Esophagus squamous epithelium (tissue), 4 donors: Measurements from ENCODE around the gene YLPM1.

ENCODE experiments used
- CTCF ChIP-seq, 6 experiments: fragments of 450-650 bp in 4 of 6; fragments of 200-600 bp in 2 of 6; sonication (generic) in 2 of 6; IDR thresholded peaks; one replicate each; pipeline ENCODE4 v1.5.1; 2016 to 2019; ENCODE audit warnings: antibody characterized with exemption in 6 of 6, mild to moderate bottlenecking in 4 of 6, moderate library complexity in 4 of 6
- POLR2A ChIP-seq, 4 donors: fragments of 450-650 bp; IDR thresholded peaks; one replicate each; pipeline ENCODE4 v1.6.1; 2017; ENCODE audit warnings: antibody characterized with exemption in 4 of 4, mild to moderate bottlenecking in 4 of 4, moderate library complexity in 3 of 4

GRCh38 chr14:74882103-74882920 lies 119.2 kb downstream of the YLPM1 start:
- peak in 1 of 6 experiments; percentile 2 for TF ChIP-seq CTCF (IDR thresholded peaks at IDR 0.05)
- TF ChIP-seq POLR2A (IDR thresholded peaks at IDR 0.05), result no peak
